ENCODE measurements around the gene DLGAP3.
"Not testable (repeated sequence)": the region's sequence is repeated elsewhere in the genome, so short reads cannot be mapped to it uniquely, and the experiment has no call there.

Gene DLGAP3

DNA sequence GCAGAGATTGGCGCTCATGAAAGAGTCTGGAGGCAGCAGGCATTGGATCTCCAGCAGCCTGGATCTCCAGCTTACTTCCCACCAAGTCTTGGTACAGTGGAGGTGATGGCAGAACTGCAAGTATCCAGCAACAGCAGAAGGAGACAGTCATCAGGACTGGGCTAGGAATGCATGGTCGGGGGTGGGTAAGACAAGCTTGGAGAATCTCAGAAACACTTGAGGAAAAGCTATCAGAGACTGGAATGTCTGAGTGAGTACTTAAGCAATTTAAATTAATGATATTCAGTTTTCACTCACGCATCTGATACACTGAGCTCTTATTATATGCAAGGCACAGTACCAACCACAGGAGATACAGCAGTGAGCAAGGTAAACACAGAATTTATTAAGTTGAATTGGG is 45.9 kb upstream of the DLGAP3 start:
- no peak for DNase-seq (ENCODE audit: low spot score)
- TF ChIP-seq CTCF (IDR thresholded peaks at IDR 0.05; ENCODE audit: borderline replicate concordance, control extremely low read depth, extremely low read depth, insufficient read depth, missing control alignments), result no peak
- in situ Hi-C loops (cut with MboI; ENCODE audit: low sequenced_read_pairs, unreplicated experiment), result no loop called here

DNA sequence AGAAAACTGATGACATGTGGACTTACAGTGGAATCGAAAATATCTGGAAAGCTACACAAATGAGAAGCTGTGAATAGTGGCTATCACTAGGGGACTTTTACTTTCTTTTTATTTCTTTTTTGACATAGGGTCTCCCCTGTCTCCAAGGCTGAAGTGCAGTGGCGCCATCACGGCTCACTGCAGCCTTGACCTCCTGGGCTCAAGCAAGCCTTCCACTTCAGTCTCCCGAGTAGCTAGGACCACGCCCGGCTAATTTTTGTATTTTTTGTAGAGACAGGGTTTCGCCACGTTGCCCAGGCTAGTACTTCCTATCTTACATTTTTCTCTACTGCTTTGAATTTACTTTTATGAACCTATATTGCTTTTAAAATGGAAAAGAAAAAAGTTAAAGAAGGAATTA is 45.2 kb upstream of the DLGAP3 start:
- no peak for DNase-seq (ENCODE audit: low spot score)
- no peak for TF ChIP-seq CTCF (IDR thresholded peaks at IDR 0.05; ENCODE audit: borderline replicate concordance, control extremely low read depth, extremely low read depth, insufficient read depth, missing control alignments)
- in situ Hi-C loops (cut with MboI; ENCODE audit: low sequenced_read_pairs, unreplicated experiment), result no loop called here

GRCh38 chr1:34973326-34973725 is 43.9 kb upstream of the DLGAP3 start:
- no peak for DNase-seq (ENCODE audit: low spot score)
- TF ChIP-seq CTCF (IDR thresholded peaks at IDR 0.05; ENCODE audit: borderline replicate concordance, control extremely low read depth, extremely low read depth, insufficient read depth, missing control alignments), result no peak
- in situ Hi-C loops (cut with MboI; ENCODE audit: low sequenced_read_pairs, unreplicated experiment), result no loop called here

DNA sequence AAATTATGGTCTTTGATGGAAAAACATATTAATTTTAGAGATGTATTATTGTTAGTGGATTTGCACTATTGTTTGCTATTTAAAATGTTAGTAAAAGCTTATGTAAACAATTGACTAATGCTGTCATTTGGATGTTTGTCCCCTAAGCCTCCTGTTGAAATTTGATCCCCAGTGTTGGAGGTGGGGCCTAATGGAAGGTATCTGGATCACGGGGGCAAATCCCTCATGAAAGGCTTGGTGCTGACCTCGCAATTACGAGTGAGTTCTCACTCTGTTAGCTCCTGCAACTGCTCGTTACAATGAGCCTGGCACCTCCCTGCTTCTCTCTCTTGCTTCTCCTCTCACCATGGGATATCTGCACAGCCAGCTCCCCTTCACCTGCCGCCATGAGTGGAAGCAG is 41.4 kb upstream of the DLGAP3 start:
- no peak for TF ChIP-seq CTCF (IDR thresholded peaks at IDR 0.05; ENCODE audit: borderline replicate concordance, control extremely low read depth, extremely low read depth, insufficient read depth, missing control alignments)
- in situ Hi-C loops (cut with MboI; ENCODE audit: low sequenced_read_pairs, unreplicated experiment), result no loop called here
- DNase-seq (ENCODE audit: low spot score), result no peak

GRCh38 chr1:34970220-34970735 is 40.8 kb upstream of the DLGAP3 start:
- DNase-seq (ENCODE audit: low spot score), result no peak
- in situ Hi-C loops (cut with MboI; ENCODE audit: low sequenced_read_pairs, unreplicated experiment), result no loop called here
- TF ChIP-seq CTCF (IDR thresholded peaks at IDR 0.05; ENCODE audit: borderline replicate concordance, control extremely low read depth, extremely low read depth, insufficient read depth, missing control alignments), result no peak

- DNase-seq (ENCODE audit: low spot score); in situ Hi-C loops (cut with MboI; ENCODE audit: low sequenced_read_pairs, unreplicated experiment): not testable (repeated sequence)
Measured at GRCh38 chr1:34968297-34968696, 38.8 kb upstream of the DLGAP3 start.

GRCh38 chr1:34967672-34968071 is 38.2 kb upstream of the DLGAP3 start:
- in situ Hi-C loops (cut with MboI; ENCODE audit: low sequenced_read_pairs, unreplicated experiment); DNase-seq (ENCODE audit: low spot score): not testable (repeated sequence)

DNA sequence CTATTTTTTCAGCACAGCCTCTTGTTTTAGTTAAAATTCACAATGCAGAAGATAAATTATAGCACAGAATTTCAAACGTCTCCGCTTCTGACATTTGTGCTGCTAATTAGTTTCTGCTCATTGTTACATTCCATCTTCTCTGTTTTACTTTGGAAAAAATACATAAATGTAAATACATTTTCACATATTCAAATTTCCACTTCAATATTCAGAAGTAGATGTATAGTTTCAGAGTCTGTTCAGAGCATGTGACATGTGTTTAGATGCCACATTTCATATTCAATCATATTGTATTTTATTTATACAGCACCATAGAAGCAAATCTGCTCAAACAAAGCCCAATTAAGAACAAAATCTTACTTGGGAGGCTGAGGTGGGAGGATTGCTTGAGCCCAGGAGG is 36.1 kb upstream of the DLGAP3 start:
- in situ Hi-C loops (cut with MboI; ENCODE audit: low sequenced_read_pairs, unreplicated experiment), result no loop called here
- DNase-seq (ENCODE audit: low spot score), result no peak
- no peak for TF ChIP-seq CTCF (IDR thresholded peaks at IDR 0.05; ENCODE audit: borderline replicate concordance, control extremely low read depth, extremely low read depth, insufficient read depth, missing control alignments)
